Amniotic stem cell (primary cell): ENCODE measurements around the gene GPR157.

Experiments used
- DNase-seq: peaks from one replicate; lab custom pipeline; 2025; lab: John Stamatoyannopoulos, UW

Gene GPR157

DNA sequence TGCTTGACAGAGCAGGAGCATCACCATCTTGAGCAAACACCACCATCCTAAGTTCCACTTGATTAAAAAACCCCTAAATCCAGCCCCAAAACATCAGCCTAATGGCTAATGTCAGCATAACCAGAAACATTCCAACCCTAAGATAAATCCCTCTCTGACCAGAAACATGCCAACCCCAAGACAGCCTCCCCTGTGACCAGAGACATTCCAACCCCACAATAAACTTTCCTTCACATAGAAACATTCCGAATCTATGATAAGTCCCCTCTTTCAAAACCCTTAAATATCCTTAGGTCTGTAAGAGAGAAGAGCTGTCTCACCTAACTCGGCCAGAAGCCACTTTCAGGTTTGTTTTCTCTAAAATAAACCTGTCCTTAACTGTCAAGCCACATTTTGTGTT lies 42.1 kb downstream of the GPR157 start:
- DNase-seq: no peak

DNA sequence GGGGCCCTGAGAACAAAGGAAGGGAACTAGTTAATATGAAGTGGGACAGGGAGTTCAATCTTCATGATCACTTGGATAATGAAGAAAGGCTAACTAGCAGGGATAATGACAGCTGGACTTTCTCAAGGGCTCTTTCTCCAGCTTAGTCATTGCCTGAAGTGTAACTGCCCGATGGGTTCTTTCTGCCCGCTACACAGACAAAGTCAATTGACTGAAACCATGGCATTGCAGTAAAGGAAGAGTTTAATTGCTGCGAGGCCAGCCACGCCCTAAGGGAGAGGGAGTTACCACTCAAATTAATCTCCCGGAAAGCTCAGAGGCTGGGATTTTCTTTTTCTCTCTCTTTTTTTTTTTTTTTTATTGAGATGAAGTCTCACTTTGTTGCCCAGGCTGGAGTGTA lies 42.9 kb downstream of the GPR157 start:
- no peak for DNase-seq

DNA sequence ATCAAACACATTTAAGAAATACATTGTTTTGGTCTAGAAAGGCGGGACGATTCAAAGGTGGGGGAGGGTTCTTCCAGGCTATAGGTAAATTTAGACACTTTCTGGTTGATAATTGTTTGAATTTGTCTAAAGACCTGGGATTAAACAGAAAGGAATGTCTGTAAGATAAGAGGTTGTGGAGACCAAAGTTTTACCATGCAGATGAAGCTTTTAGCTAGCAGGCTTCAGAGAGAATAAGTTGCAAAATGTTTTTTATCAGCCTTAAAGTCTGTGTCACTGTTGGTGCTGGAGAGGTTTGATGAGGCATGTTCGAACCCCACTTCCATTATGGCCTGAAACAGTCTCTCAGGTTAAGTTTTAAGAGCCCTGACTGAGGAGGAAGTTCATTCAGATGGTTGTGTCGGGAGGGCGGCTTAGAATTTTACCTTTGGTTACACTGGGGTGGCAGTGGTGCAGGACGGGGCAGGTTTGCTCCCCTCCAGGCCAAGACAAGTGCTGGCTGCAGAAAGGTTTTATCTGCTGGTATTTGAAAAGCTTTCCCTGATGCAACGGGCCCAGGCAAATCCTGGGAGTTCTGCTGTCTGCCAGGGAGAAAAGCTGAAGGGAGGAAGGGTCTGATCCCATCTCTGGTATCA lies 43.5 kb downstream of the GPR157 start:
- no peak for DNase-seq

DNA sequence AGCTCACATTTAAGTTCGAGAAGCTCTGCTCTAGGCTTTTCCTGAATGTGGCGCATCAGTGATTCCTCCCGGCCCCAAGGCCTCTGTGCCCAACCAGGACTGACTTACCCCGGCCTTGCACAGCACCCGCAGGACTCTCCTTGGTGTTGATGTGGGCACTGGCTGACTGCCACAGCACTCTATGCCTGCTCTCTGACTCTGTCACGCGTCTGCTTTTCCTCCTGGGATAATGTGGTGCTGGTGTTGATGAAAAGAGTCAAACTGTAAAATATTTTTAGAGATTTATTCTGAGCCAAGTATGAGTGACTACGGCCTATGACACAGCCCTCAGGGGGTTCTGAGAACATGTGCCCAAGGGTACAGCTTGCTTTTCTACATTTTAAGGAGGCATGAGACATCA lies 44.0 kb downstream of the GPR157 start:
- no peak for DNase-seq

DNA sequence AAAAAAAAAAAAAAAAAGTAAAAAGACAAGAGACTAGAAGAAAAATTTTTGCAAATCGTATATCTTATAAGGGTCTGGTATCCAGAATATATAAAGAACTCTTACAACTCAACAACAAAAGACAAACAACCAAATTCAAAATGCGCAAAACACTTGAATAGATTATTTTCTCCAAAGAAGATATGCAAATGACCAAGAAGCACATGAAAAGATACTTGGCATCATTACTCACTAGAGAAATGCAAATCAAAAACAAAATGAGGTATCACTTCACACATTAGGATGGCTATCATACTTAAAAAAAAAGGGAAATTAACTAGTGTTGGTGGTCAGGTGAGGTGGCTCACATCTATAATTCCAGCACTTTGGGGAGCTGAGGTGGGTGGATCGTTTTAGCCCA lies 47.4 kb downstream of the GPR157 start:
- no peak for DNase-seq

DNA sequence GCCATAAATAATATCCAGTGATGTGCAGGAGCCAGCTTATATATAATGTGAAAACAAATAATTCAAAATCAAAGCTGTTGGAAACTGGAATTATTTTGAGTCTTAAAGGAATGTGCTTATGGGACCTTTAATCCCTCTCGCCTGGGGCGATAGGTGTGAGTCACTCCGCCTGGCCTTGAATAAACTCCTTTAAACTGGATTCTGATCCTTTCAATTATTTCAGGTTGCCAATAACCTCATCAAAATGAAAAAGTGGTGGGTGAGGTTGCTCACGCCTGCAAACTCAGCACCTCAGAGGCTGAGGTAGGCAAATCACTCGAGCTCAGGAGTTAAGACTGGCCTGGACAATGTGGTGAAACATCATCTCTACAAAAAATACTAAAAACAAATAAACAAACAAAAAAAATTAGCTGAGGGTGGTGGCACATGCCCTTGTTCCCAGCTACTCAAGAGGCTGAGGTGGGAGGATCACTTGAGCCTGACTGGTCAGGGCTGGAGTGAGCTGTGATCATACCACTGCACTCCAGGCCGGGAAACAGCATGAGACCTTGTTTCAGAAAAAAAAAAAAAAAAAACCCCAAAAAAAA lies 48.1 kb downstream of the GPR157 start:
- no peak for DNase-seq

DNA sequence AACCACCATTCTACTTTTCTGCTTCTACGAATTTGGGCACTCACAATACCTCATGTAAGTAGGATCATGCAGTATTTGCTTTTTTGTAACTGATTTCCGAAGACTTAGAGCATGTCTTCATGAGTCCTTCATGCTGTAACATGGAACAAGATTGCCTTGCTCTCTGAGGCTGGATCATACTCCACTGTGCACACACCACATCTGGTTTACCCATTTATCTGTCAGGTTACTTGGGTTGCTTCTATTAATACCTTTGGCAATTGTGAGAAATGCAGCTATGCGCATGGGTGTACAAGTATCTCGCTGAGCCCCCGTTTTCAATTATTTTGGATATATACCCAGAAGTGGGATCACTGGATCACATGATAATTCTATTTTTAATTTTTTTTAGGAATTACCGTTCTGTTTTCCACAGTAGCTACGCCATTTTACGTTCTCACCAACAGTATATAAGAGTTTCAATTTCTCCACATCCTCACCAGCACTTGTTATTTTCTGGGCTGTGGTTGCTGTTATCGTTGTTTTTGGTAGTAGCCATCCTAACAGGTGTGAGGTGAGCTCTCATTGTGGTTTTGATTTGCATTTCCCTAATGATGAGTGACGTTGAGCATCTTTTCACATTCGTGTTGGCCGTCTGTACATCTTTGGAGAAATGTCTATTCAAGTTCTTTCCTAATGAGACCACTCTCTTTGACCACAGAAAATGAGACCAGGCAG lies 48.8 kb downstream of the GPR157 start:
- no peak for DNase-seq

DNA sequence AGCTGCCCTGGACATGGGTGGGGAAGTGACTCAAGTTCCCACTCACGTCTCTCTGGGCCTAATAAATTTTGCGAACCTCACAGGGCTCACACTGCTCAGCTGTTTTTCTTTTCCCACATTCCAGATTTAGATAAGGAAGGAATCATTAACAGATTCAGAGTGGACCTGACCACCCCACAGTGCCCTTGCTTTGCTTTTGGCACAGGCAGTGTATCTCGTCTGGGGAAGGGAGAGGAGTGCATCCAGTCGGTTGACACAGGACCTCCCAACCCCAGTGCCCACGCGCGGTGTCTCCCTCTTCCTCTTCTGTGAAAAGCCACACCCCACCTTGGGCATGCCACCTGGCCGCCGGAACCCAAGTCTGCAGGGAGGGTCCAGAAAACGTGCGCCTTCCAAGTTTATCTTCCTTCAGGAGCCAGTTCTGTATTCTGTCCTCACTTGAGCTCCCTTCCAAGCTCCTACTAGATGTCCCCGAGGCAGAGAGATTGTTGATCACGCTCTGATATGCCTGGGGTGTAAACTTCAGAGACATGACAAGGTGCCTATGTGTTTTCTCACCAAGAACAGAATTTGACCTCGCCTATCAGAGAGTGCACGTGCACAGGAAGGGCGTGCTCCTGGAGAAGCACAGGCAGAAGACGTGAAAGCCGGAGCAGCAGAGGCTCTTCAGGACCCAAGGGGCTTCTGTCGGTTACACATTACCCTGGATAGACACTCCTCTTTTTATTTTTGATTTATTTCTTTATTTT lies 50.0 kb downstream of the GPR157 start:
- DNase-seq: no peak

DNA sequence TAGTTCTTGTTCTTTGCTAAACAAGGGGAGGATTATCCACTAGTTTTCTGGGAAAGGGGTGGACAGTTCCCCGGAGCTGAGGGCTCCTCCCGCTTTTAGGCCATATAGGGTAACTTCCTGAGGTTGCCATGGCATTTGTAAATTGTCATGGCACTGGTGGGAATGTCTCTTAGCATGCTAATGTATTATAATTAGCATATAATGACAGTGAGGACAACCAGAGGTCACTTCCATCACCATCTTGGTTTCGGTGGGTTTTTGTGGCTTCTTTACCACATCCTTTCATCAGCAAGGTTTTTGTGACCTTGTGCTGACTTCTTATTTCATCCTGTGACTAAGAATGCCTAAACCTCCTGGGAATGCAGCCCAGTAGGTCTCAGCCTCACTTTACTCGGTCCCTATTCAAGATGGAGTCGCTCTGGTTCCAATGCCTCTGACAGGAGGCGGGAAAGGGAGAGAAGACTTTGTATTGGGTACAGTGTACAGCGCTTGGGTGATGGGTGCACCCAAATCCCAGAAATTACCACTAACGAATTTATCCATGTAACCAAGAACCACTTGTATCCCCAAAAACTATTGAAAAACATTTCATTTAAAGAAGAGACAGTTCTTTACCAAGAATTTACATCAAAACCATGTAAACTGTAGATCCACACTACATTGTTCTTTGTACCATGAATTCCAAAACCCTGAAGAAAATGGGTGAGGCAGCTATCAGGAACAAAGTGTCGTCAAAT lies 50.7 kb downstream of the GPR157 start:
- no peak for DNase-seq

DNA sequence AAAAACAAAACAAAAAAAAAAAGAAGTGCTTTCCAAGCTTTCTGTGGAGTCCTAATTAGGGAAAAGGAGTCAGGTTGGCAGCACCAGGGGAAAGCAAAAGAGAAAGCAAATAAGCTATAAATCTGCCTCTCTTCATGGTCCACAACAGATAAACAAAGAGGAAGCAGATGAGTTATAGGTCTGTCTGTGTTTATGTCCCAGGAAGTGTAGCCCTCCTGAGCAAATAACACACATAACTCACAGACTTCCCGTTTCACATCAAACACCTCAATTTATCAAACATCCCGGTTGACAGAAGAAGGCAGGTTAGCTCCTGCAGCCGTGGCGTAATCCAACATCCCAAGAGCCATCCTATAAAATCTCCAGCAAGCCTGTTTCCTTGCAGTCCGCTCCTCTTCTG lies 53.9 kb downstream of the GPR157 start:
- no peak for DNase-seq

DNA sequence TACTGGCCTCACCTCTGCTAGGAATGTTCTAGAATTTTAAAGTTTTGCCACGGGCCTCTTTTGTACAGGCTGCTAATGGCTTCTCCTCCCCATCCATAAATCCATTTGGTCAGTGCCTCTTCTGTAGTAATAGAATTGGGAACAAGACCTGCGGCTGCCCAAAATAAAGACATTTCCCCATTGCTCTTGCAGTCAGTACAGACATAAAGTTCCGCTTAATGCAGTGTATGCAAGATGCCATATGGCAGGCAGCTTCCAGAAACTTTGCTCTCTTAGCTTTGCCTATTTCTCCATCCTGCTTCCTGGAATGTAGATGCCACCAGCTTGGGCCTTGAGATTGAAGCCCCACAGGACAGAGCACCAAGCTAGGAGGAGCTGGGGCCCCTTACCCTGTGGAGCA lies 55.8 kb downstream of the GPR157 start:
- no peak for DNase-seq

DNA sequence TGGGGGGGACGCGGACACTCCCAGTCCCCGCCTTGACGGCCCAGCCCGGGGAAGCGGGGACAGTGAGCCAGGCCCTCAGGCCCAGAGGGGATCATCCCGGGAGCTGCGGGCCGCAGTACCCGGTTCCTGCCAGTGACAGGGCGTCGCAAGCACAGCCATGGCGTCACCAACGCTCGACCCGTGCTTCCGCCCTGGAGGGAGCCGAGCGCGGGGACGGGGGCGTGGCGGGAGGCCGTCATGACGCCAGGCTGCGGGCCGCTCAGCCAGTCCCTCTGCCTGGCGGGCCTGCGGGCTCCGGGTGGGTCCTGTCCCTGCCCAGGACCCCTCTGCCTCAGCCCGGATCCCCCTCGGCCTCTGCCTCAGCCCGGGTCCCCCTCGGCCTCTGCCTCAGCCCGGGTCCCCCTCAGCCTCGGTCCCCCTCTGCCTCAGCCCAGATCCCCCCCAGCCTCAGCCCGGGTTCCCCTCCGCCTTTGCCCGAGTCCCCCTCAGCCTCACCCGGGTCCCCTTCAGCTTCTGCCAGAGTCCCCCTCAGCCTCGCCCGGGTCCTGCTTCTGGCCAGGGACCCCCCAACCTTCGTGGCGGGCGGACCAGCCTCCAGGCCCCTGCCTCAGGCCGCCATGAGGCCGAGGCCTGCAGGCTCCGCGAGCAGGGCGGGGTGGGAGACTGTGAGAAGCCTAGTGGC lies 57.2 kb downstream of the GPR157 start:
- DNase-seq: no peak

DNA sequence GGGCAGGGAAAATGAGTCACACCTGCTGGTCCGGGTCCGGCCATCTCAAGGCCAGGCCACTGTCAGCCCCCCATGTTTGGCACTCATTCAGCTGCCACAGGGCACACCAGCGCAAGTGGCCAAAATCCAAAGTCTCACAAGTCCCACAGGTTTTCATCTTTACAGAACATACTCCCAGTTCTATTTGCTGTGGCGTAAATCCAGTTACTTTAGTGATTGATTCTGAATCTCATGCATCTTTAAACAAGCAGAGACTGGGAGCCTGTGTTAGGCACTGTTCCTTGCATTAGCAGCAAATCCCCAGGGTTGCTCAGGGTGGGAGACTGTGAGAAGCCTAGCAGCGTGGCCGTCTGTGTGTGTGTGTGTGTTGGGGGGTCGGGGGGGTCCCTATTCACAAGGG lies 58.4 kb downstream of the GPR157 start:
- no peak for DNase-seq

DNA sequence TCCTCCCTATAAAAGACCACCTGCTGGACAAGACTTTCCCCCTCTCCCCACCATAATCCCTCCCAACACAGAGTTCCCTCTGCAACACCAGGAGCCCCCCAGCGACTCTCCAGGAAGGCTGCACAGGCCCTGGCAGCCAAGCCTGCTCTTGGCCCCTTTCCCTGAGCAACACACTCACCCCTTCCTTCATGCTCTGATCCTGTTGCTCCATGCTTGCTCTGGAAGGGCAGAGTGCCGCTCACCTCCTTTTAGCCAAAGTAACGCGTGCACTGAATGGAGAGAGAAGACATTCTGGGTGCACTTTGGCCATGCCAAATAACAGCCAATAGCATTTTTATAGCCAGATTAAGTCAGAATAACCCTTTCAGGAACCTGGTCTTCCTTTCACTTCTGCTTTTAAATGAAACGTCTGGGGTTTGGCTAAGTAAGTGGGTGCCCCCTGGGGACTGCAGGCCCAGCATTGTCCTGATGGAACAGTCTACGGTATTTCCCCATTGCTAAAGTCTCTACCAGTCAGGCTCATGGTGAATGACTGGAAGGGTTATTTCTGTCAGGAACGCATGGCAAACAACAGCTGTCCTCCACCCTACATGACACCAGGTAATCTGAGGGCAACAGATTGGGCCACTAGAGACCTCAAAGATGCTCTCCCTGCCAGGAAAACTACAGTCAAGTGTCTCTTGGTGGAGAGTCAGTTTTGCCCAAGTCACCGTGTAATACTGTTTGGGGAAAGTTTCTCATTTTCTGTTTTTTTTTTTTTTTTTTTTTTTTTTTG lies 59.4 kb downstream of the GPR157 start, which contains the start of gene SLC2A5:
Gene SLC2A5, minus strand, starts transcription at position 310 of the 775 bp plus-strand sequence. Its CDS starts 99 bp downstream, at position 211.
- no peak for DNase-seq

DNA sequence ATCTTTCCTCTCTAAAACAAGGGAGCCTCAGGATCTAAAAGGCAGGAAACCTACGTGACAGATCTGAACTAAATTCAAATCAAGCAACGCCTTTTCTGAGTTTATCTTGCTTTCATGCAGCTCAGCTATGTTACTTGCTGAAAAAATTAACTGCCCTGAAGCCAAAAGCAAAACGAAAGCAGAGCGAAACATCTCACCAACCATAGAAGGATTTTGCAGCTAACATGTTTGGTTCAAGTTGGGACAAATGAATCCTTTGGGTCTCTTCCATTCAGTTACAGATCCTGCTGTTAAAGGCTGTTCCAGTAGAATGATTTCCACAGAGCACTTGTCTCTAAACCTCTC lies 59.9 kb downstream of the GPR157 start:
- no peak for DNase-seq

DNA sequence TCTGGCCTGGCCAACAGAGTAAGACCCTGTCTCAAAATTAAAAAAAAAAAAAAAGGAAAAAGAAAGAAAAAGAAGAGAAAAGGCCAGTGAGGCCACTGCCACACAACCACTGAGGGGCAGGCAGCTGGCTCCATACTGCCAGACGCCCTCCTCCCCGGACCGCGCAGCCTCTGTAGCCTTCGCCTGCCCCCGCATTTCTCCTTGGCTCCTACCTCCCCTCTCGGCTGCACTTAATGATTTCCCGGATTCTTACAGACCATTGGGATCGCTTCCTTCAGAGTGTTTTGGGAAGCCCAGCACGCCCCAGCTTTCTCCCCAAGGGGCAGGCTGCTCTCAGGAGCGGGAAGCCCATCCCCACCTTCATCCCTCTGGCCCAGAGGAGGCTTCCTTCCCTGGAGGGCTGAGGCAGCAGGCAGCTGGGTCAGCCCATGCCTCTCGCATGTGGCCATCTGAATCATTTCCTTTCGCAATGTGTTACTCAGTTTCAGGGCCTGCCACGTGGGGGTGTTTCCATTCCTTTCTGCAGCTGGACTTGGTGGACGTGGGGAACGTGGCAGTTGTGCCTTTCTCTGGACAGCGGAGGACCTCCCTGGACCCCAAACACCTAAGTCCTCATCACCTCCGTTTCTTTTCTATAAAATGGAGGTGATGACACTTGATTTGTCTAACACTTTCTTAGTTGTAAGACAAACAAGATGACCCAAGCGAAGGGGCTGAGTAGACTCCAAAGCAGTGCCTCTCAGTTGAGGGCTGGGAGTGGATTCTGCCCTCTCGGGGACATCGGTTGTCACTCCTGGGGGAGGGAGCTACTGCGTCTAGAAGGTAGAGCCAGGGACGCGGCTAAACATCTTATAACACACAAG lies 61.7 kb downstream of the GPR157 start:
- no peak for DNase-seq

DNA sequence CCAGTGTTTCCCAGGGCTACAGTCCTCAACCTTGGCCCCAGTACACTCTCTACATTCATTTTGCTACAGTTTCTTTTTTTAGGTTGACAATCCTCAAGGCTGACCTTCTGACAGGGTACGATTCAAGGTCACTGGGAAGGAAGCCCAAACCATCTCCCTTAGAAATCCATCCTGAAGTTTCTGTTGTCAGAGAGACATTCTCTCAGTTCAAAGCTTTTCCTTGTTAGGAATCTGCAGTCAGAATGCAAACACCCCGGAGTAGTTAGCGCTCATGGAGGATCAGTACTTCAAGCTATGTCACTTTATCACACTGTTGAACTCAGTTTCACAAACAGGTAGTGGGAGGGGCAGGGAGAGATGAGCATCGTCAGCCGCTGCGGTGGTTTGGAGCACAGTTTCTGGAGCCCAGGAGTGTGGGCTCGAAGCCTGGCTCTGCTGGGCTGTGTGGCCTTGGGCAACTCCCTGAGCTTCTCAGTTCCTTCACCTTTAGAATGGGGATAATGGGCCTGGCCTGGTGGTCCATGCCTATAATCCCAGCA lies 63.6 kb downstream of the GPR157 start:
- DNase-seq: no peak

DNA sequence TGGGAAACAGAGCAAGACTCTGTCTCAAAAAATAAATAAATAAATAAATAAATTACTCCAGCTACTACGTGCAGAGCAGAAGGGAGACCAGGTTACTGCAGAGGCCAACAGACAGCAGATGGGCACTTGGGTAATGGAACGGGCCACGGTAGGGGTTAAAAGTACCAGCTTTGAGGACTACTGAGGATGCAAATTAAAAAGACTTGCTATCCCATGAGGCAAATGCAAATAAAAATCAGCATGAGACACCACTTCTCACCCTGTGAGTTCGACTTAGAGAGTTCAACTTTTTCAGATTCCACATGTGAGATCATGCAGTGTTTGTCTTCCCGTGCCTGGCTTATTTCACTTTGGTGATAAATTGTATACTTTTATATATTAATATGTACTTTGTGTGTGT lies 66.1 kb downstream of the GPR157 start:
- no peak for DNase-seq

DNA sequence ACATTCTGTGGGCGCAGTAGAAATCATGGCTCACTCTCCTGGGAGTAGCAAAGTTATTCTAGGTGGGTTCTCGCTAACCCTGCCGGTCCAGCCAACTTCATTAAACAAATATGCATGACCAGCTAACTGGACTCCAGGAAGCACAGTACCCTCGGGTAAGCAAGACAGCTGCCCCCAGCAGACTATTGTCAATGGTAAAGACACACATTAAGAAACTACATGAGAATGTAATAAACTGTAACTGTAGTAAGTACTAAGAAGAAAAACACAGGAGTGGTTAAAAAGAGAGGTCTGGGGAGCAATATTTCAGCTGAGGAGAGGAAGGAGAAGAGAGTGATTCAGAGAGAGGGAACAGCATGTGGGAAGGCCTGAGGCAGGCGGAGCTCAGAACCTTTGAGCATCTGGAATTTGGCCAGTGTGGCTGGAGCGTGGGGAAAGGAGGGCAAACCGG lies 66.9 kb downstream of the GPR157 start:
- DNase-seq: no peak
